ENCODE results near the gene WARS2.

The WARS2 gene

GRCh38 chr1:119114786-119115185, 25.7 kb downstream of the WARS2 start:
- Histone ChIP-seq H3K36me3 (ENCODE audit: control insufficient read depth, insufficient read depth, low read length) (no peaks in the 10 kb centered on the region), H3K4me3 (ENCODE audit: extremely low read depth, insufficient read depth, low read length, poor library complexity, severe bottlenecking) (no peak overlapping the region), H3K4me1 (ENCODE audit: control insufficient read depth, insufficient read depth, low read length, poor library complexity, severe bottlenecking) (peaks cover 11% of the 10 kb centered on the region), H3K9me3 (ENCODE audit: control insufficient read depth, low read length) (no peaks in the 10 kb centered on the region), H3K27ac (ENCODE audit: low read depth, low read length, severe bottlenecking) (no peak overlapping the region)
- WGBS, 2 experiments (ENCODE audit: insufficient coverage in 2 of 2) = 100% methylated on average over 1 of the region's 1 CpG; no CpG with 5 or more reads in 1 of the 2 experiments

DNA sequence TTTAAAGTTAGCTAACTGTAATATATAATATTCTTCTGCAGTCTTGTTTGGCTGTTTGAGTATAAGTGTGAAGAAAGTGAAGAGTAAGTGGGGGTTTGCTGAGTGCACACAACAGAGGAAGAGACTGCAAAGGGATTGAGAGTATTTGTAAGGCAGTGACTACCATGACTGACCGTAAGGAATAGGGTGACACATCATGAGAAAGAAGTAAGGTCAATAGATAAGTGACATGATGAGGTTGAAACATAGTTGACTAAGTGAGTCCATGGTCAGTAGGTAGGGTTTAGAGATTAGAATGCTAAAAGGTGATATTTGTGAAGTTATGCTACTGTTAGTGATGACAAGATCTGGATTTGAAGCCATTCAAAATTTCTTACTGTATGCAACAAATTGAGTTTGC, 27.7 kb downstream of the WARS2 start:
- no peak overlapping the region for H3K27ac ChIP-seq (ENCODE audit: low read depth, low read length, severe bottlenecking)

GRCh38 chr1:119112244-119112643, 28.2 kb downstream of the WARS2 start:
- WGBS, 2 experiments (ENCODE audit: insufficient coverage in 2 of 2) = 97% methylated on average over 3 of the region's 3 CpGs
- Histone ChIP-seq H3K4me3 (ENCODE audit: extremely low read depth, insufficient read depth, low read length, poor library complexity, severe bottlenecking) (no peak overlapping the region), H3K27ac (ENCODE audit: low read depth, low read length, severe bottlenecking) (no peak overlapping the region), H3K36me3 (ENCODE audit: control insufficient read depth, insufficient read depth, low read length) (no peaks in the 10 kb centered on the region), H3K4me1 (ENCODE audit: control insufficient read depth, insufficient read depth, low read length, poor library complexity, severe bottlenecking) (peaks cover 11% of the 10 kb centered on the region), H3K9me3 (ENCODE audit: control insufficient read depth, low read length) (no peaks in the 10 kb centered on the region)

More for the DNA sequence above, 27.7 kb downstream of the WARS2 start:
- 86% methylated on average over 1 of the region's 1 CpG for WGBS, 2 experiments (ENCODE audit: insufficient coverage in 2 of 2)
- no peak overlapping the region for H3K4me3 ChIP-seq (ENCODE audit: extremely low read depth, insufficient read depth, low read length, poor library complexity, severe bottlenecking)
- no peaks in the 10 kb centered on the region for H3K9me3 ChIP-seq (ENCODE audit: control insufficient read depth, low read length)
- no peaks in the 10 kb centered on the region for H3K36me3 ChIP-seq (ENCODE audit: control insufficient read depth, insufficient read depth, low read length)
- peaks cover 11% of the 10 kb centered on the region for H3K4me1 ChIP-seq (ENCODE audit: control insufficient read depth, insufficient read depth, low read length, poor library complexity, severe bottlenecking)

GRCh38 chr1:119108988-119109387, 31.5 kb downstream of the WARS2 start:
- no peak overlapping the region for H3K4me3 ChIP-seq (ENCODE audit: extremely low read depth, insufficient read depth, low read length, poor library complexity, severe bottlenecking)
- WGBS, 2 experiments (ENCODE audit: insufficient coverage in 2 of 2) = no CpG with 5 or more reads among the region's 1 CpG
- no peaks in the 10 kb centered on the region for H3K36me3 ChIP-seq (ENCODE audit: control insufficient read depth, insufficient read depth, low read length)
- no peaks in the 10 kb centered on the region for H3K4me1 ChIP-seq (ENCODE audit: control insufficient read depth, insufficient read depth, low read length, poor library complexity, severe bottlenecking)
- H3K9me3 ChIP-seq (ENCODE audit: control insufficient read depth, low read length) = no peaks in the 10 kb centered on the region
- H3K27ac ChIP-seq (ENCODE audit: low read depth, low read length, severe bottlenecking) = no peak overlapping the region

GRCh38 chr1:119103764-119104163, 36.7 kb downstream of the WARS2 start:
- H3K4me1 ChIP-seq (ENCODE audit: control insufficient read depth, insufficient read depth, low read length, poor library complexity, severe bottlenecking) = peaks cover 5% of the 10 kb centered on the region
- H3K4me3 ChIP-seq (ENCODE audit: extremely low read depth, insufficient read depth, low read length, poor library complexity, severe bottlenecking) = no peak overlapping the region
- H3K36me3 ChIP-seq (ENCODE audit: control insufficient read depth, insufficient read depth, low read length) = no peaks in the 10 kb centered on the region
- no peaks in the 10 kb centered on the region for H3K9me3 ChIP-seq (ENCODE audit: control insufficient read depth, low read length)
- WGBS, 2 experiments (ENCODE audit: insufficient coverage in 2 of 2) = 100% methylated on average over 1 of the region's 1 CpG; no CpG with 5 or more reads in 1 of the 2 experiments
- H3K27ac ChIP-seq (ENCODE audit: low read depth, low read length, severe bottlenecking) = no peak overlapping the region

- 95 to 97% methylated on average over 4 of the region's 7 CpGs for WGBS, 2 experiments (ENCODE audit: insufficient coverage in 2 of 2)
- no peaks in the 10 kb centered on the region for H3K9me3 ChIP-seq (ENCODE audit: control insufficient read depth, low read length)
- H3K4me3 ChIP-seq (ENCODE audit: extremely low read depth, insufficient read depth, low read length, poor library complexity, severe bottlenecking) = no peak overlapping the region
- peaks cover 9% of the 10 kb centered on the region for H3K4me1 ChIP-seq (ENCODE audit: control insufficient read depth, insufficient read depth, low read length, poor library complexity, severe bottlenecking)
- H3K36me3 ChIP-seq (ENCODE audit: control insufficient read depth, insufficient read depth, low read length) = no peaks in the 10 kb centered on the region
- H3K27ac ChIP-seq (ENCODE audit: low read depth, low read length, severe bottlenecking) = no peak overlapping the region
These were observed 38.4 kb downstream of the WARS2 start for GRCh38 chr1:119102051-119102450.

- Histone ChIP-seq H3K36me3 (ENCODE audit: control insufficient read depth, insufficient read depth, low read length) (no peaks in the 10 kb centered on the region), H3K27ac (ENCODE audit: low read depth, low read length, severe bottlenecking) (no peak overlapping the region), H3K4me1 (ENCODE audit: control insufficient read depth, insufficient read depth, low read length, poor library complexity, severe bottlenecking) (peaks cover 9% of the 10 kb centered on the region), H3K9me3 (ENCODE audit: control insufficient read depth, low read length) (no peaks in the 10 kb centered on the region), H3K4me3 (ENCODE audit: extremely low read depth, insufficient read depth, low read length, poor library complexity, severe bottlenecking) (no peak overlapping the region)
- 100% methylated on average over 1 of the region's 1 CpG; no CpG with 5 or more reads in 1 of the 2 experiments for WGBS, 2 experiments (ENCODE audit: insufficient coverage in 2 of 2)
These were observed 38.9 kb downstream of the WARS2 start for GRCh38 chr1:119101563-119101962.

DNA sequence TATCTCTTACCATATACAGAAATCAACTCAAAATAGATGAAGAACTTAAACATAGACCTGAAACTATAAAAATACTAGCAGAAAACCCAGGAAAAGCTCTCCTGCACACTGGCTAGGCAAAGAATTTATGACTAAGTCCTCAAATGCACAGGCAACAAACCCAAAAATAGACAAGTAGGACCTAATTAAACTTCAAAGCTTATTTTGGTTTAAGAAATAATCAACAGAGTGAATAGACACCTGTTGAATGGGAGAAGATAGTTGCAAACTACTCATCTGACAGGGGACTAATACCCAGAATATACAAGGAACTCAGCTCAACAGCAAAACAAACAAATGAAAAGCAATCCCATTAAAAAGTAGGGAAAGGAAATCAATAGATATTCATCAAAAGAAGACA, 40.7 kb downstream of the WARS2 start:
- H3K27ac ChIP-seq (ENCODE audit: low read depth, low read length, severe bottlenecking) = no peak overlapping the region
- no peak overlapping the region for H3K4me3 ChIP-seq (ENCODE audit: extremely low read depth, insufficient read depth, low read length, poor library complexity, severe bottlenecking)
- H3K4me1 ChIP-seq (ENCODE audit: control insufficient read depth, insufficient read depth, low read length, poor library complexity, severe bottlenecking) = peaks cover 9% of the 10 kb centered on the region
- no peaks in the 10 kb centered on the region for H3K9me3 ChIP-seq (ENCODE audit: control insufficient read depth, low read length)
- no peaks in the 10 kb centered on the region for H3K36me3 ChIP-seq (ENCODE audit: control insufficient read depth, insufficient read depth, low read length)

- no peak overlapping the region for H3K27ac ChIP-seq (ENCODE audit: low read depth, low read length, severe bottlenecking)
- no peaks in the 10 kb centered on the region for H3K36me3 ChIP-seq (ENCODE audit: control insufficient read depth, insufficient read depth, low read length)
- H3K9me3 ChIP-seq (ENCODE audit: control insufficient read depth, low read length) = no peaks in the 10 kb centered on the region
- peaks cover 3% of the 10 kb centered on the region for H3K4me1 ChIP-seq (ENCODE audit: control insufficient read depth, insufficient read depth, low read length, poor library complexity, severe bottlenecking)
- WGBS, 2 experiments (ENCODE audit: insufficient coverage in 2 of 2) = 80% methylated on average over 1 of the region's 3 CpGs; no CpG with 5 or more reads in 1 of the 2 experiments
- no peak overlapping the region for H3K4me3 ChIP-seq (ENCODE audit: extremely low read depth, insufficient read depth, low read length, poor library complexity, severe bottlenecking)
These were observed 43.1 kb downstream of the WARS2 start for GRCh38 chr1:119097380-119097779.

DNA sequence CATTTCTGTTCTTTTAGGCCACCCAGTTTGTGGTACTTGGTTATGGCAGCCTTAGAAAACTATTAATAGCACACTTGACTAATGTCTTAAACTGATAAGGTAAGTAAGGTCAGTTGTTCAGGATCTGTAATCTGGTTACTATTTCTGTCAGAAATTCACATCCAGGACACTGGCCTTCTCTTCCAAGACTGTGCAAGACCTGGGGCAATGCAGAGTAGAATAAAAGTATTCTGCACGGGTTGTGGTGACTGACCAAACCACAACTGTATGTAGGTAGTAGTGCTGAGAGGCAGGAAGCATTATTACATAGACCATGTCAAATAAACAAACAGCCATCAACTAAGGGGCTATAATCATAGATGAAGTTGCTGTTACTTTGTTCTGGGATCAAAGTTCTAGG, 46.7 kb downstream of the WARS2 start:
- peaks cover 3% of the 10 kb centered on the region for H3K4me1 ChIP-seq (ENCODE audit: control insufficient read depth, insufficient read depth, low read length, poor library complexity, severe bottlenecking)
- H3K27ac ChIP-seq (ENCODE audit: low read depth, low read length, severe bottlenecking) = peak overlapping the region; percentile 1
- no CpG with 5 or more reads among the region's 1 CpG for WGBS, 2 experiments (ENCODE audit: insufficient coverage in 2 of 2)
- no peak overlapping the region for H3K4me3 ChIP-seq (ENCODE audit: extremely low read depth, insufficient read depth, low read length, poor library complexity, severe bottlenecking)
- no peaks in the 10 kb centered on the region for H3K9me3 ChIP-seq (ENCODE audit: control insufficient read depth, low read length)
- H3K36me3 ChIP-seq (ENCODE audit: control insufficient read depth, insufficient read depth, low read length) = no peaks in the 10 kb centered on the region

GRCh38 chr1:119091618-119092017, 48.8 kb downstream of the WARS2 start:
- Histone ChIP-seq H3K27ac (ENCODE audit: low read depth, low read length, severe bottlenecking) (no peak overlapping the region), H3K4me3 (ENCODE audit: extremely low read depth, insufficient read depth, low read length, poor library complexity, severe bottlenecking) (no peak overlapping the region), H3K9me3 (ENCODE audit: control insufficient read depth, low read length) (no peaks in the 10 kb centered on the region), H3K36me3 (ENCODE audit: control insufficient read depth, insufficient read depth, low read length) (no peaks in the 10 kb centered on the region), H3K4me1 (ENCODE audit: control insufficient read depth, insufficient read depth, low read length, poor library complexity, severe bottlenecking) (no peaks in the 10 kb centered on the region)
- 40 to 89% methylated on average over 1 to 3 of the region's 4 CpGs for WGBS, 2 experiments (ENCODE audit: insufficient coverage in 2 of 2)

All from mesodermal cell (in vitro differentiated cells).